Uterus (tissue), 4 donors: ENCODE data around the gene PRLH. TPM values are rescaled to one million over a fixed set of nuclear protein-coding genes. Genes with fewer than 3 reads are reported as not detected.

Source experiments
- DNase-seq, 2 donors: peaks; one replicate each; pipeline ENCODE4 v3.0.0-alpha.2; 2019 to 2020
- H3K27ac ChIP-seq, 2 donors: fragments of 200-600 bp; sonication (generic); 1 replicate in 1 of 2; 2 replicates in 1 of 2; pipeline ENCODE4 v1.5.1; 2016 to 2018
- H3K27me3 ChIP-seq, 2 donors: fragments of 200-600 bp; sonication (generic); one replicate each; pipeline ENCODE4 v1.5.1; 2018 to 2019; ENCODE audit warnings: control low read depth in 1 of 2
- H3K36me3 ChIP-seq, 2 donors: fragments of 200-600 bp; sonication (generic); one replicate each; pipeline ENCODE4 v1.5.1; 2019; ENCODE audit warnings: control low read depth in 1 of 2
- H3K4me1 ChIP-seq, 2 donors: fragments of 200-600 bp; sonication (generic); one replicate each; pipeline ENCODE4 v1.5.1; 2018 to 2019; ENCODE audit warnings: control low read depth in 1 of 2
- H3K4me3 ChIP-seq, 2 donors: fragments of 200-600 bp; sonication (generic); 1 replicate in 1 of 2; 2 replicates in 1 of 2; pipeline ENCODE4 v1.5.1; 2018 to 2019; ENCODE audit warnings: mild to moderate bottlenecking in 1 of 2
- H3K9me3 ChIP-seq, 2 donors: fragments of 200-600 bp; sonication (generic); one replicate each; pipeline ENCODE4 v1.5.1; 2019; ENCODE audit warnings: control low read depth in 1 of 2
- POLR2A ChIP-seq, 2 donors: fragments of 450-650 bp; IDR thresholded peaks; one replicate each; pipeline ENCODE4 v1.6.1; 2016; ENCODE audit warnings: antibody characterized with exemption in 2 of 2, mild to moderate bottlenecking in 1 of 2, moderate library complexity in 1 of 2
- intact Hi-C: fragments of 100-400 bp; cut with DNase I; formaldehyde crosslinking; loops from one replicate; pipeline ENCODE4 v1.15.1; 2023; ENCODE audit warnings: low total_unique reads
- total RNA-seq, 4 donors: library from RNA; depleted of rRNA in 3 of 4; stranded (reverse); fragments of >200 nt in 3 of 4; gene quantifications; one replicate each; pipeline versions ENCODE4 v1.1.0 to v1.2.4, GENCODE V29; 2014 to 2023
- TF ChIP-seq, protein P1 (sequence below), 4 experiments: fragments of 200-600 bp in 2 of 4; fragments of 450-650 bp in 2 of 4; sonication (generic) in 2 of 4; IDR thresholded peaks; one replicate each; pipeline ENCODE4 v1.5.1; 2016 to 2019; ENCODE audit warnings: antibody characterized with exemption in 4 of 4, mild to moderate bottlenecking in 2 of 4, moderate library complexity in 1 of 4
- donor health status: DM: yes; HTN: yes; CAD: no.

Gene PRLH
- total RNA-seq, 4 donors from 2014 or later: not detected

DNA sequence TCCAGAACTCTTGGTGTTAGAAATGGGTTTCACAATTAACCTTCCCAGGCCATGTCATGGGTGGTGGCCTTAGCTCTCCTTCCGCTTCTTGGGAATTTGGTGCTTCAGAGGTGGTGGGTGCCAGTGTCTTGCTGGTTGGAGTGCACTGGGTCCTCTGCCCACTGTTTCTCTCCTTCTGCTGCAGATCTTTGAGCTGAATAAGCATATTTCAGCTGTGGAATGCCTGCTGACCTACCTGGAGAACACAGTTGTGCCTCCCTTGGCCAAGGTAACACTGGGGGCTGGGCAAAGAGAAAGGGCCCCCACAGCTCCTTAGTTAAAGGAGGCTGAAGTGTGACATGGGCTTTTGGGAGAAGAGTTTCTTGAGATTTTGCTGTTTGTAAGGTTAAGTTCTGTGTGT, 32.0 kb upstream of the PRLH start:
- Histone ChIP-seq H3K27ac (no peak overlapping the region), H3K36me3 (no peaks in the 10 kb centered on the region)
- intact Hi-C loops: no loop called here

DNA sequence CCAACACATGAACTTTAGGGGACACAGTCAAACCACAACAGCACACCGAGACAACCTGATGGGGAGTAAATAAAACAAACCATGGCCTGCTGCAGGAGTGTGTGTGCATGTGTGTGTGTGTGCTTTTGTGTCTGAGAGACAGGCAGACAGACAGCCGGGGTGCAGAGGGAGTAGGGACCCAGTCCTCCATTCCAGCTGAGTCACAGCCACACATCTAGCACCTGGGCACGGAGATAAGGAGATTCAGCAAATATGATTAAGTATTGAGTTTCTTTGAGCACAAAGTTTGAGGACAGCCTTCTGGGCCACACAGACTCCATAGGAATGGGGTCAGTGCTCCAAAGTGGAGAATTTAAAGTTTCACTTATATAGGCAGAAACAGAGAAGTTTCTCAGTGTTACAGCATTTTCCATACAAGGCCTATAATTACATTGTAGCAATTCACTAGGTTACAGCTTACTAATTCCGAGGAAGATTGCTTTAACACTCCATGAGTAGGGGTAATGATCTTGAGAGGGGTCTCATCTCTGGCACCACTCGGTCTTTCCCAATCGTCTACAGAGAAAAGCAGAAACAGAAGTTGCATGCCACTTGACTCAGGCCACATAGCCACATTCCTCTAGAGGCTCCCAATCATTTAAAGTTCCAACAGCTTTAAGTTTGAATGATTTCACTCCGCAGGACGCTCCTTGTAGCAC, 30.8 kb upstream of the PRLH start:
- Histone ChIP-seq H3K4me3 (no peak overlapping the region), H3K27me3 (no peaks in the 10 kb centered on the region), H3K36me3 (no peaks in the 10 kb centered on the region), H3K27ac (no peak overlapping the region), H3K4me1 (peaks cover 0 to under 1% of the 10 kb centered on the region in 2 donors), H3K9me3 (no peaks in the 10 kb centered on the region)
- no peak for DNase-seq
- intact Hi-C loops: no loop called here
- TF ChIP-seq POLR2A (IDR thresholded peaks at IDR 0.05): no peak
- TF ChIP-seq, protein P1, sequence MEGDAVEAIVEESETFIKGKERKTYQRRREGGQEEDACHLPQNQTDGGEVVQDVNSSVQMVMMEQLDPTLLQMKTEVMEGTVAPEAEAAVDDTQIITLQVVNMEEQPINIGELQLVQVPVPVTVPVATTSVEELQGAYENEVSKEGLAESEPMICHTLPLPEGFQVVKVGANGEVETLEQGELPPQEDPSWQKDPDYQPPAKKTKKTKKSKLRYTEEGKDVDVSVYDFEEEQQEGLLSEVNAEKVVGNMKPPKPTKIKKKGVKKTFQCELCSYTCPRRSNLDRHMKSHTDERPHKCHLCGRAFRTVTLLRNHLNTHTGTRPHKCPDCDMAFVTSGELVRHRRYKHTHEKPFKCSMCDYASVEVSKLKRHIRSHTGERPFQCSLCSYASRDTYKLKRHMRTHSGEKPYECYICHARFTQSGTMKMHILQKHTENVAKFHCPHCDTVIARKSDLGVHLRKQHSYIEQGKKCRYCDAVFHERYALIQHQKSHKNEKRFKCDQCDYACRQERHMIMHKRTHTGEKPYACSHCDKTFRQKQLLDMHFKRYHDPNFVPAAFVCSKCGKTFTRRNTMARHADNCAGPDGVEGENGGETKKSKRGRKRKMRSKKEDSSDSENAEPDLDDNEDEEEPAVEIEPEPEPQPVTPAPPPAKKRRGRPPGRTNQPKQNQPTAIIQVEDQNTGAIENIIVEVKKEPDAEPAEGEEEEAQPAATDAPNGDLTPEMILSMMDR (IDR thresholded peaks at IDR 0.05): no peak

More for the DNA sequence above, 32.0 kb upstream of the PRLH start:
- DNase-seq: no peak
- Histone ChIP-seq H3K9me3 (no peaks in the 10 kb centered on the region), H3K27me3 (no peaks in the 10 kb centered on the region), H3K4me3 (no peak overlapping the region), H3K4me1 (no peaks in the 10 kb centered on the region)
- TF ChIP-seq POLR2A (IDR thresholded peaks at IDR 0.05): no peak
- TF ChIP-seq, protein P1 (IDR thresholded peaks at IDR 0.05): no peak

DNA sequence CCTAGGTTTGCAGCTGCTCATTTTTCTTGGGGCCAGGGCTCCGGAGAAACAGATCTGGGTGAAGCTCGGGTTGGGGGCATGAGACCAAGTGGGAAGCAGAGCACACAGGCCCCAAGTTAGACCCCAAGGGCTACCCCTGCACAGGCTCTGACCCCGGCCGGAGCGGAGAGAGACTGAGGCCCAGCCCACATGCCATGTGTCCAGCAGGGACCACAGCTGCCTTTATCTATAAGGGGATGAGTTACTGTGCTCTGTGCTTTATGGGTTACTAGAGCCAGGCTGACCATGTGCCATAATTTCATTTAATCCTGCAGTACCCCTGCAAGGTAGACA, 30.3 kb upstream of the PRLH start:
- no peak overlapping the region for H3K4me3 ChIP-seq
- no peaks in the 10 kb centered on the region for H3K27me3 ChIP-seq
- H3K36me3 ChIP-seq: no peaks in the 10 kb centered on the region
- TF ChIP-seq POLR2A (IDR thresholded peaks at IDR 0.05): no peak
- TF ChIP-seq, protein P1 (IDR thresholded peaks at IDR 0.05): no peak
- no peaks in the 10 kb centered on the region for H3K9me3 ChIP-seq
- intact Hi-C loops: no loop called here
- peaks cover 0 to 3% of the 10 kb centered on the region in 2 donors for H3K4me1 ChIP-seq
- no peak for DNase-seq
- H3K27ac ChIP-seq: no peak overlapping the region

DNA sequence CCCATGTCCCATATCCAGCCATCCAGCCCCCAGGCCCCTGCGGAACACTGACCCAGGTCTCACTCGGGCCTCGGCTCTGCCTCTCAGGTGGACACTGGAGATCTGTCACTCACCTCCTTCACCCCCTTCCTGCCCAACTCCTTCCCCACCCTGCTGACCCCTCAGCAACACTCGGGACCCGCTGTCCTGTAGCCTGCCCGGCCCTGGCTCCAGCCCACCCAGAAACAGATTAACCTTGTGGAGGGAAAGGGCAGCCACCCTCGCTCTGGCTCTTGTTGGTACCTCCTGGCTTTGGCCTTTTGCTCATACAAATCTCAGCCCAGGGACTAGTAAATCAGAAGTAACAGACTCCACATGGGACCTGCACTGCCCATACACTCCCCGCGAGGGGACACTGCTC, 29.8 kb upstream of the PRLH start:
- no peak overlapping the region for H3K27ac ChIP-seq
- DNase-seq: no peak
- H3K36me3 ChIP-seq: no peaks in the 10 kb centered on the region
- TF ChIP-seq, protein P1 (IDR thresholded peaks at IDR 0.05): no peak
- no peak for TF ChIP-seq POLR2A (IDR thresholded peaks at IDR 0.05)
- intact Hi-C loops: no loop called here
- no peaks in the 10 kb centered on the region for H3K9me3 ChIP-seq
- peaks cover 0 to 3% of the 10 kb centered on the region in 2 donors for H3K4me1 ChIP-seq
- no peak overlapping the region for H3K4me3 ChIP-seq
- H3K27me3 ChIP-seq: no peaks in the 10 kb centered on the region

DNA sequence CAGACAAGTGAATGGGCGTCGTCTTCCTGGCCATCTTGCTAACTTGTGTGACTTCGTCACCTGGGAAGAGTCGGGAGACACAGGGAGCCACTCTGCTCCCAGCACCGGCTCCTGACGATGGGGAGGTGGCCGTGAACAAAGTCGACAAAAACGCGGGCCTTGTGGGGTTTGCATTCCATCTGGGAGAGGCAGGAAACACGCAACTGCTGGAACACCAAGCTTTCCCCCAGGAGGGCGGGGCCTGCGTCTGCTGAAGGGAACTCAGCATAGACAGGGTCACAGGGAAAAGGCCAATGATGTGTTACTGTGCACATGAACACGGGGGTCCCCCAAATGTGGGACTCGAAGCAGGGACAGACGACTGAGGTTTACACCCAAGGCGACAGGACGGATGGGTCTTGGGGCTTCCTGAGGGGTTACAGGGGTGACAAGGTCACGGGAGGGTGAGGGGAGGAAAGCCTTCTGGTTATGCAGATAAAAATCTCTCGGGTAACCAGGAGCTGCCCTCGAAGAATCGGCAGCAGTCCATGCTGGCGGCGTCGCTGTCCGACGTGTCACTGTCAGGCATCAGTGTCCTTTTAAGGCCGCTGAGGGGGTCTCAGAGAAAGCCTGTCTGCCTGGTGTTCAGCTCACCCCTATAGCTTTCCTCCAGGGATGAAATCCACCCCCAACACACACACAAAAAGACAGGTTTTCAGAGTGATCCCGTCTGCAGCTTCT, 28.2 kb upstream of the PRLH start:
- intact Hi-C loops: no loop called here

More for the DNA sequence above, 28.2 kb upstream of the PRLH start:
- no peaks in the 10 kb centered on the region for H3K36me3 ChIP-seq
- no peaks in the 10 kb centered on the region for H3K27me3 ChIP-seq
- no peak overlapping the region for H3K27ac ChIP-seq
- DNase-seq: no peak
- H3K9me3 ChIP-seq: no peaks in the 10 kb centered on the region
- H3K4me3 ChIP-seq: no peak overlapping the region
- TF ChIP-seq, protein P1 (IDR thresholded peaks at IDR 0.05): no peak
- TF ChIP-seq POLR2A (IDR thresholded peaks at IDR 0.05): no peak
- H3K4me1 ChIP-seq: peaks cover 0 to 3% of the 10 kb centered on the region in 2 donors
